Spleen (tissue), 11 donors: ENCODE results near the gene DES. TPM values are rescaled to one million over a fixed set of nuclear protein-coding genes. Genes with fewer than 3 reads are reported as not detected.
A peak's percentile ranks its signal among the peaks of the same experiment; 100 is the strongest.

Experiments
- DNase-seq: peaks from one replicate; pipeline ENCODE4 v3.0.0-alpha.2; 2020
- H3K27ac ChIP-seq, 8 donors: fragments of 200-600 bp; sonication (generic) in 7 of 8; 1 replicate in 4 of 8; 2 replicates in 4 of 8; pipeline versions ENCODE4 v1.5.0 to v1.8.0; 2016 to 2021; ENCODE audit warnings: inconsistent platforms in 4 of 8, mild to moderate bottlenecking in 4 of 8, moderate library complexity in 1 of 8
- H3K27me3 ChIP-seq, 7 donors: fragments of 200-600 bp; sonication (generic) in 6 of 7; replicated peaks in 1 of 7; 1 replicate in 4 of 7; 2 replicates in 3 of 7; pipeline versions ENCODE4 v1.5.0 to v1.8.0; 2016 to 2021; ENCODE audit warnings: inconsistent platforms in 3 of 7, mild to moderate bottlenecking in 1 of 7
- H3K36me3 ChIP-seq, 6 donors: fragments of 200-600 bp; sonication (generic) in 5 of 6; 1 replicate in 4 of 6; 2 replicates in 2 of 6; pipeline versions ENCODE4 v1.5.0 to v1.8.0; 2016 to 2021; ENCODE audit warnings: inconsistent platforms in 2 of 6
- H3K4me1 ChIP-seq, 6 donors: fragments of 200-600 bp; sonication (generic) in 5 of 6; 1 replicate in 3 of 6; 2 replicates in 3 of 6; pipeline versions ENCODE4 v1.5.0 to v1.8.0; 2016 to 2021; ENCODE audit warnings: inconsistent platforms in 3 of 6
- H3K4me3 ChIP-seq, 8 donors: fragments of 200-600 bp; sonication (generic) in 7 of 8; 1 replicate in 4 of 8; 2 replicates in 4 of 8; pipeline versions ENCODE4 v1.5.0 to v1.8.0; 2016 to 2021; ENCODE audit warnings: inconsistent platforms in 4 of 8, mild to moderate bottlenecking in 4 of 8, moderate library complexity in 2 of 8
- H3K9me3 ChIP-seq, 8 donors: fragments of 200-600 bp; sonication (generic) in 7 of 8; 1 replicate in 4 of 8; 2 replicates in 4 of 8; pipeline versions ENCODE4 v1.5.0 to v1.8.0; 2016 to 2021; ENCODE audit warnings: inconsistent platforms in 4 of 8
- POLR2A ChIP-seq, 3 donors: fragments of 450-650 bp; IDR thresholded peaks; one replicate each; pipeline ENCODE4 v1.5.1; 2017; ENCODE audit warnings: antibody characterized with exemption in 3 of 3, mild to moderate bottlenecking in 1 of 3
- POLR2AphosphoS5 ChIP-seq, 3 donors: sonication (generic); formaldehyde crosslinking; IDR thresholded peaks; one replicate each; pipeline ENCODE4 v1.5.1; 2017; ENCODE audit warnings: antibody characterized with exemption in 3 of 3
- WGBS, 5 donors: extraction: QIAGEN DNeasy Blood & Tissue Kit in 3 of 5; methylation state at CpG; one replicate each; pipeline versions ENCODE4 v1.1.5 to v1.1.7; 2013 to 2018; 5-methylcytosine and 5-hydroxymethylcytosine counted together
- intact Hi-C: fragments of 100-400 bp; cut with DNase I; formaldehyde crosslinking; loops from one replicate; pipeline ENCODE4 v1.15.0; 2023; ENCODE audit warnings: low total_unique reads
- polyA plus RNA-seq, 3 donors: library from polyadenylated mRNA; stranded (reverse); fragments of 200-250 nt; gene quantifications; one replicate each; pipeline ENCODE4 v1.2.1, GENCODE V29; 2013
- total RNA-seq, 7 donors: library from RNA; depleted of rRNA in 3 of 7; stranded (reverse); fragments of >200 nt in 3 of 7; fragmentation: NEBNext Ultra II Directional in 4 of 7; extraction: Animal tissue kit (Norgen Biotek cat#: 25700) in 4 of 7; gene quantifications; one replicate each; pipeline versions ENCODE4 v1.1.0 to v1.2.1, GENCODE V29; 2016 to 2021
- TF ChIP-seq, protein P1 (sequence below), 11 experiments: fragments of 200-600 bp in 7 of 11; fragments of 450-650 bp in 4 of 11; sonication (generic) in 4 of 11; IDR thresholded peaks in 8 of 11; conservative IDR thresholded peaks in 3 of 11; 1 replicate in 7 of 11; 2 replicates in 4 of 11; pipeline versions ENCODE4 v1.4.0 to v1.8.0; 2016 to 2021; ENCODE audit warnings: antibody characterized with exemption in 11 of 11, inconsistent platforms in 4 of 11, mild to moderate bottlenecking in 1 of 11
- donor health status: healthy with polysubstance abuse.
- donor health status: DM: no; HTN: no; CAD: no; lungs with moderate emphysema.
- donor health status: DM: no; HTN: no; CAD: no.
- donor health status: Bipolar disorder and iron deficiency.
- donor health status: healthy.
- donor health status: DM: no; HTN: no; CAD: no.
- donor health status: DM: yes; HTN: yes; CAD: no.

The DES gene
- total and polyA plus RNA-seq, 10 donors = 4.3 to 24.7 (median 11.7) TPM

DNA sequence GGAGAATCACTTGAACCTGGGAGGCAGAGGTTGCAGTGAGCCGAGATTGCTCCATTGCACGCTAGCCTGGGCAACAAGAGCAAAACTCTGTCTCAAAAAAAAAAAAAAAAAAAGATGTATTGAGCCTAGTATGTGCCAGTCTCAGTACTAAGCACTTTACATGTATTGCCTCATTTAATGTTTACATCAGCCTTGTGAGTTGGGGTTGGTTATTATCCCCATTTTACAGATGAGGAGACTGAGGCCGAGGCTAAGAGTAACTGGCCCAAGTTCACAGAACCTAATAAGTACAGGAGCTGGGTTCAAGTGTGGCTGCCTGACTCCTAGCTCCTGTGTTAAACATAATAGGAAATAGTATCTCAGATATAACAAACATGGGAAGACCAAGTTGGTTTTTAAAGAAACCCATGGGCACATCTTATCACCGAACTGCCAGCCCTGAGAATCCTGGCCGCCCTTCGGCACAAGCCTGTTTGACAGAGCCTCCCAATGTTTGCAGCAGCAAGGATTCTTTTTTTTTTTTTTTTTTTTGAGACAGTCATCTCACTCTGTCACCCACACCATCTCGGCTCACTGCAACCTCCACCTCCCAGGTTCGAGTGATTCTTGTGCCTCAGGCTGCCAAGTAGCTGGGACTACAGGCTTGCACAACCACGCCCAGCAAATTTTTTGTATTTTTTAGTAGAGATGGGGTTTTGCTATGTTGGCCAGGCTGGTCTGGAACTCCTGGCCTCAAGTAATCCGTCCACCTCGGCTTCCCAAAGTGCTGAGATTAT lies 56.3 kb downstream of the DES start:
- no peaks in the 10 kb centered on the region for H3K36me3 ChIP-seq
- no peaks in the 10 kb centered on the region for H3K9me3 ChIP-seq
- no peak overlapping the region for H3K4me3 ChIP-seq
- 73 to 91% (median 80%) methylated on average over 11 of the region's 11 CpGs for WGBS, 5 donors
- DNase-seq = no peak
- peaks cover 0 to 8% (median 2%) of the 10 kb centered on the region in 6 donors for H3K4me1 ChIP-seq
- no peak overlapping the region for H3K27ac ChIP-seq
- peaks cover 0 to 62% (median 0%) of the 10 kb centered on the region in 7 donors for H3K27me3 ChIP-seq
- no peak for TF ChIP-seq POLR2AphosphoS5 (IDR thresholded peaks at IDR 0.05)
- TF ChIP-seq, protein P1, sequence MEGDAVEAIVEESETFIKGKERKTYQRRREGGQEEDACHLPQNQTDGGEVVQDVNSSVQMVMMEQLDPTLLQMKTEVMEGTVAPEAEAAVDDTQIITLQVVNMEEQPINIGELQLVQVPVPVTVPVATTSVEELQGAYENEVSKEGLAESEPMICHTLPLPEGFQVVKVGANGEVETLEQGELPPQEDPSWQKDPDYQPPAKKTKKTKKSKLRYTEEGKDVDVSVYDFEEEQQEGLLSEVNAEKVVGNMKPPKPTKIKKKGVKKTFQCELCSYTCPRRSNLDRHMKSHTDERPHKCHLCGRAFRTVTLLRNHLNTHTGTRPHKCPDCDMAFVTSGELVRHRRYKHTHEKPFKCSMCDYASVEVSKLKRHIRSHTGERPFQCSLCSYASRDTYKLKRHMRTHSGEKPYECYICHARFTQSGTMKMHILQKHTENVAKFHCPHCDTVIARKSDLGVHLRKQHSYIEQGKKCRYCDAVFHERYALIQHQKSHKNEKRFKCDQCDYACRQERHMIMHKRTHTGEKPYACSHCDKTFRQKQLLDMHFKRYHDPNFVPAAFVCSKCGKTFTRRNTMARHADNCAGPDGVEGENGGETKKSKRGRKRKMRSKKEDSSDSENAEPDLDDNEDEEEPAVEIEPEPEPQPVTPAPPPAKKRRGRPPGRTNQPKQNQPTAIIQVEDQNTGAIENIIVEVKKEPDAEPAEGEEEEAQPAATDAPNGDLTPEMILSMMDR (IDR thresholded peaks at IDR 0.05 in 8 of 11, conservative IDR thresholded peaks at IDR 0.05 in 3 of 11) = no peak
- TF ChIP-seq POLR2A (IDR thresholded peaks at IDR 0.05) = no peak
- intact Hi-C loops = loop anchor here (10.0 kb wide), 1 partner anchor 60 kb away; no protein-coding TSS in a partner anchor

DNA sequence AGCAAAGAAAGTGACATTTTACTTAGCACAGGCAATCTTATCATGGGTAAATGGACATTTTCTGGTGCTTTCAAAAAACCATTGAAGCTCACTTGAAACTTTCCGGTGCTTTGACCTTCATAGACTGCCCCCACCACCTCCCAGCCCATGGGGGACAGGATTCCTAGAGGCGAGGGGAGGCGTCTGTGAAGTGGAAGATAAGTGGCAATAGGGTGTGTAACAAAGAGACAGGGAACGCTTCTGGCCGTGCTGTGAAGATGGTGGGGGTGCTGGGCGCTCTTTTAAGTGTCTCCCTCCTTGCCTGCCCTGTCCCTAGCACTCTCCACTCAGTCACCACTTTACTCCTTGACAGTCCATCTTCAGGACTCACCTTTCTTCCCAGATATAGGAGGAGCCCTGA lies 57.1 kb downstream of the DES start:
- intact Hi-C loops = loop anchor here (10.0 kb wide), 1 partner anchor 60 kb away; no protein-coding TSS in a partner anchor
- H3K27ac ChIP-seq = no peak overlapping the region
- 66 to 87% (median 77%) methylated on average over 6 of the region's 6 CpGs for WGBS, 5 donors

DNA sequence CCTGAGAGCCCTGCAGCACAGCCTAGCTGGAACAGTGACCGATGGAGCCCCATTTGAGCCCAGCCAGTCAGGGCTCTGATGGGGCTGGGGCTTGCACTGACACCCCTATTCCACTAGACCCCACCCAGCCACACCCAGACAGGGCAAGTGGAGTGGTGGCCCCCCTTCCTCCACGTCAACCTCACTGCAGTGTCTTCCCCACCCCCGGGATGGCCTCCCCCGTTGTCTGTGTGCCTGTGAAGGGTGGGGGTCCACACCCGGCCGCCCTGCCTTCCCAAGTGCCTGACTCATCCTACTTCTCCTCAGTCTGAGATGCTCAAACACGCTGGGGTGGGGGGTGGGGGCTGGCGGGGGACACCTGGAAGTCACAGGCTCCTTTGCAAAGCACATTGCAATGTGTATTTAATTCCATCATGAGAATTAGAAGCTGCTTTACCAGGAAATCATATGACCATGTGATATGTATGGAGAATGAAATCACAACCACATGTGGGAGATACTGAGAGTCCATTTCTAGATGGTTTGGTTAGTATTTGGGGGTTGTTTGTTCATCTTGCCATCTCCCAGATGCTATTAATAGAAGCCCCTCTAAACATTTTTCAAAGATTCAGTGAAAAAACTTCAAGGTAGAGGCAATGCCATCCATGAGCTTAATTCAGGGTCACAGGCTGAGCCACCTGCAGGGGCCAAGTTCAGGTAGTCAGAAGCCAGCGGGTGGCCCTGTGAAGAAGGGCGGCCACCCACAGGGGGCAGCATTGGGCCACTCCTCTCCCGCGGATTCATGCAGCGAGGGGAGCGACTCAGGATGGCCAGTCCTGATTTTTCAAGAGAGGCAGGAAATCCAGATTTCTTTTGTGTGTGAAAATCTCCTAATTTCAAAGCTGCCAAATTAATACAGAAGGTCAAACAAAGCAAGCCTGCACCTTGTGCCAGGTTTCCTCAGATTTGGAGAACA lies 57.8 kb downstream of the DES start:
- no peak overlapping the region for H3K27ac ChIP-seq
- no peaks in the 10 kb centered on the region for H3K36me3 ChIP-seq
- H3K27me3 ChIP-seq = peaks cover 0 to 62% (median 0%) of the 10 kb centered on the region in 7 donors
- H3K4me3 ChIP-seq = no peak overlapping the region
- DNase-seq = no peak
- TF ChIP-seq POLR2AphosphoS5 (IDR thresholded peaks at IDR 0.05) = no peak
- TF ChIP-seq, protein P1 (IDR thresholded peaks at IDR 0.05 in 8 of 11, conservative IDR thresholded peaks at IDR 0.05 in 3 of 11) = peak in 10 of 11 experiments; percentile 25 to 83 (median 68)
- H3K9me3 ChIP-seq = no peaks in the 10 kb centered on the region
- intact Hi-C loops = loop anchor here (10.0 kb wide), 1 partner anchor 59 kb away; no protein-coding TSS in a partner anchor
- 33 to 46% (median 41%) methylated on average over 11 to 14 of the region's 14 CpGs for WGBS, 5 donors
- H3K4me1 ChIP-seq = peaks cover 0 to 8% (median 2%) of the 10 kb centered on the region in 6 donors

More for the DNA sequence above, 57.1 kb downstream of the DES start:
- TF ChIP-seq POLR2A (IDR thresholded peaks at IDR 0.05) = no peak
- no peak for TF ChIP-seq POLR2AphosphoS5 (IDR thresholded peaks at IDR 0.05)
- TF ChIP-seq, protein P1 (IDR thresholded peaks at IDR 0.05 in 8 of 11, conservative IDR thresholded peaks at IDR 0.05 in 3 of 11) = no peak
- no peaks in the 10 kb centered on the region for H3K9me3 ChIP-seq
- H3K4me3 ChIP-seq = no peak overlapping the region
- peaks cover 0 to 8% (median 2%) of the 10 kb centered on the region in 6 donors for H3K4me1 ChIP-seq
- H3K27me3 ChIP-seq = peaks cover 0 to 62% (median 0%) of the 10 kb centered on the region in 7 donors
- DNase-seq = no peak
- H3K36me3 ChIP-seq = no peaks in the 10 kb centered on the region

Other genes starting within 250 kb of the DES start
- gene SLC23A3, start 248.3 kb upstream of the DES start, total RNA-seq = 1 to 10 TPM; 1.5 to 5.0 (median 3.5) TPM
- 1 to 10 TPM; 1.2 to 2.2 (median 1.3) TPM for gene SLC23A3, start 248.3 kb upstream of the DES start, polyA plus RNA-seq
- 10 to 100 TPM; 51.3 to 80.8 (median 66.4) TPM for gene CNPPD1, start 241.5 kb upstream of the DES start, total RNA-seq
- 10 to 100 TPM; 53.5 to 65.2 (median 65.2) TPM for gene CNPPD1, start 241.5 kb upstream of the DES start, polyA plus RNA-seq
- 100 to 1,000 TPM in 2 of 7 donors, 10 to 100 TPM in 5; 51.5 to 101 (median 76.3) TPM for gene RETREG2, start 240.1 kb upstream of the DES start, total RNA-seq
- gene RETREG2, start 240.1 kb upstream of the DES start, polyA plus RNA-seq = 10 to 100 TPM; 30.0 to 47.2 (median 32.8) TPM
- 10 to 100 TPM; 46.3 to 77.7 (median 49.8) TPM for gene ZFAND2B, start 211.6 kb upstream of the DES start, total RNA-seq
- 10 to 100 TPM; 39.4 to 63.6 (median 55.0) TPM for gene ZFAND2B, start 211.6 kb upstream of the DES start, polyA plus RNA-seq
- gene ABCB6, start 199.4 kb upstream of the DES start, total RNA-seq = 10 to 100 TPM in 5 of 7 donors, 1 to 10 TPM in 2; 8.4 to 19.5 (median 11.4) TPM
- gene ABCB6, start 199.4 kb upstream of the DES start, polyA plus RNA-seq = 10 to 100 TPM; 15.9 to 28.7 (median 28.0) TPM
- 10 to 100 TPM; 34.7 to 68.2 (median 47.2) TPM for gene ATG9A, start 188.7 kb upstream of the DES start, total RNA-seq
- gene ATG9A, start 188.7 kb upstream of the DES start, polyA plus RNA-seq = 10 to 100 TPM in 2 of 3 donors, 1 to 10 TPM in 1; 9.4 to 13.8 (median 12.6) TPM
- 100 to 1,000 TPM in 1 of 7 donors, 10 to 100 TPM in 6; 68.3 to 141 (median 74.0) TPM for gene ANKZF1, start 188.6 kb upstream of the DES start, total RNA-seq
- gene ANKZF1, start 188.6 kb upstream of the DES start, polyA plus RNA-seq = 10 to 100 TPM; 30.5 to 70.2 (median 54.7) TPM
- 1 to 10 TPM; 2.3 to 9.6 (median 8.9) TPM for gene GLB1L, start 172.9 kb upstream of the DES start, total RNA-seq
- 1 to 10 TPM; 3.0 to 4.1 (median 3.6) TPM for gene GLB1L, start 172.9 kb upstream of the DES start, polyA plus RNA-seq
- gene STK16, start 172.9 kb upstream of the DES start, total RNA-seq = 10 to 100 TPM; 17.0 to 30.5 (median 22.8) TPM
- gene STK16, start 172.9 kb upstream of the DES start, polyA plus RNA-seq = 10 to 100 TPM; 33.6 to 47.6 (median 44.2) TPM
- gene TUBA4B, start 165.1 kb upstream of the DES start, total RNA-seq = not detected
- gene TUBA4B, start 165.1 kb upstream of the DES start, polyA plus RNA-seq = not detected
- gene TUBA4A, start 164.5 kb upstream of the DES start, total RNA-seq = 100 to 1,000 TPM in 1 of 7 donors, 10 to 100 TPM in 6; 60.2 to 120 (median 73.4) TPM
- 10 to 100 TPM; 70.6 to 89.2 (median 73.4) TPM for gene TUBA4A, start 164.5 kb upstream of the DES start, polyA plus RNA-seq
- 10 to 100 TPM; 35.0 to 64.4 (median 54.0) TPM for gene DNAJB2, start 139.0 kb upstream of the DES start, total RNA-seq
- gene DNAJB2, start 139.0 kb upstream of the DES start, polyA plus RNA-seq = 10 to 100 TPM; 31.4 to 67.2 (median 43.2) TPM
- gene PTPRN, start 109.0 kb upstream of the DES start, total RNA-seq = not detected
- gene PTPRN, start 109.0 kb upstream of the DES start, polyA plus RNA-seq = under 1 TPM in 2 of 3 donors, not detected in 1; 0.06 to 0.12 TPM
- under 1 TPM in 1 of 7 donors, not detected in 6; 0.83 TPM for gene RESP18, start 85.6 kb upstream of the DES start, total RNA-seq
- gene RESP18, start 85.6 kb upstream of the DES start, polyA plus RNA-seq = not detected
- gene DNPEP, start 30.5 kb upstream of the DES start, total RNA-seq = 10 to 100 TPM; 46.7 to 65.8 (median 59.2) TPM
- 10 to 100 TPM; 74.4 to 92.8 (median 91.7) TPM for gene DNPEP, start 30.5 kb upstream of the DES start, polyA plus RNA-seq
- gene SPEG, start 16.5 kb downstream of the DES start, total RNA-seq = 1 to 10 TPM in 6 of 7 donors, under 1 TPM in 1; 0.74 to 4.5 (median 2.3) TPM
- gene SPEG, start 16.5 kb downstream of the DES start, polyA plus RNA-seq = 1 to 10 TPM; 4.4 to 8.2 (median 4.9) TPM
- gene GMPPA, start 80.5 kb downstream of the DES start, total RNA-seq = 10 to 100 TPM; 21.2 to 45.5 (median 29.4) TPM
- 10 to 100 TPM; 27.4 to 43.3 (median 39.3) TPM for gene GMPPA, start 80.5 kb downstream of the DES start, polyA plus RNA-seq
- gene ASIC4, start 96.1 kb downstream of the DES start, total RNA-seq = under 1 TPM in 1 of 7 donors, not detected in 6; 0.32 TPM
- under 1 TPM; 0.04 to 0.06 (median 0.05) TPM for gene ASIC4, start 96.1 kb downstream of the DES start, polyA plus RNA-seq
- gene CHPF, start 125.4 kb downstream of the DES start, total RNA-seq = 10 to 100 TPM in 6 of 7 donors, 1 to 10 TPM in 1; 8.9 to 26.2 (median 15.4) TPM
- gene CHPF, start 125.4 kb downstream of the DES start, polyA plus RNA-seq = 1 to 10 TPM; 2.8 to 8.9 (median 4.8) TPM
- 1 to 10 TPM in 5 of 7 donors, under 1 TPM in 2; 0.39 to 2.8 (median 1.1) TPM for gene TMEM198, start 125.7 kb downstream of the DES start, total RNA-seq
- 1 to 10 TPM; 1.1 to 2.1 (median 1.5) TPM for gene TMEM198, start 125.7 kb downstream of the DES start, polyA plus RNA-seq
- 10 to 100 TPM; 26.7 to 51.6 (median 31.1) TPM for gene OBSL1, start 153.2 kb downstream of the DES start, total RNA-seq
- gene OBSL1, start 153.2 kb downstream of the DES start, polyA plus RNA-seq = 10 to 100 TPM; 15.9 to 32.0 (median 27.6) TPM
- gene INHA, start 153.9 kb downstream of the DES start, total RNA-seq = under 1 TPM in 1 of 7 donors, not detected in 6; 0.46 TPM
- gene INHA, start 153.9 kb downstream of the DES start, polyA plus RNA-seq = under 1 TPM; 0.08 to 0.46 (median 0.16) TPM
- gene STK11IP, start 179.5 kb downstream of the DES start, total RNA-seq = 10 to 100 TPM; 25.8 to 57.0 (median 35.9) TPM
- gene STK11IP, start 179.5 kb downstream of the DES start, polyA plus RNA-seq = 10 to 100 TPM; 15.8 to 40.8 (median 40.3) TPM
- gene SLC4A3, start 209.3 kb downstream of the DES start, total RNA-seq = 1 to 10 TPM; 1.6 to 9.2 (median 3.9) TPM
- gene SLC4A3, start 209.3 kb downstream of the DES start, polyA plus RNA-seq = 1 to 10 TPM in 1 of 3 donors, under 1 TPM in 2; 0.71 to 1.3 (median 0.74) TPM